GM21528 (cell line): ENCODE results near the gene RABGAP1L.
"Not testable (repeated sequence)": the region's sequence is repeated elsewhere in the genome, so short reads cannot be mapped to it uniquely, and the experiment has no call there.

Experiments used
- ATAC-seq: cut with Tn5 transposase; IDR thresholded peaks from one replicate; pipeline ENCODE4 v1.9.1; 2021; ENCODE audit warnings: mild to moderate bottlenecking, moderate library complexity; ENCODE audit not compliant: unreplicated experiment, low FRiP score

The RABGAP1L gene

DNA sequence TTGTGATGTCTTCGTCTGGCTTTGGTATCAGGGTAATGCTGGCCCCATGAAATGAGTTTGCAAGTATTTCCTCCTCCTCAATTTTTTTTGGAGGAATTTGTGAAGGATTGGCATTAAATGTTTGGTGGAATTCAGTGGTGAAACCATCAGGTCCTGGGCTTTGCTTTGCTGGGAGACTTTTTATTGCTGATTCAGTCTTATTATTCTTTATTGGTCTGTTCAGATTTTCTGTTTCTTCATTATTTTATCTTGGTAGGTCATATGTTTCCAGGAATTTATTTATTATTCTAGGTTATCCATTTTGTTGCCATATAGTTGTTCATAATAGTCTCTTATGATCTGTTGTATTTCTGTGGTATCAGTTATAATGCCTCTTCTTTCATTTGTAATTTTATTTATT, 126.7 kb downstream of the RABGAP1L start:
- ATAC-seq, result no peak

DNA sequence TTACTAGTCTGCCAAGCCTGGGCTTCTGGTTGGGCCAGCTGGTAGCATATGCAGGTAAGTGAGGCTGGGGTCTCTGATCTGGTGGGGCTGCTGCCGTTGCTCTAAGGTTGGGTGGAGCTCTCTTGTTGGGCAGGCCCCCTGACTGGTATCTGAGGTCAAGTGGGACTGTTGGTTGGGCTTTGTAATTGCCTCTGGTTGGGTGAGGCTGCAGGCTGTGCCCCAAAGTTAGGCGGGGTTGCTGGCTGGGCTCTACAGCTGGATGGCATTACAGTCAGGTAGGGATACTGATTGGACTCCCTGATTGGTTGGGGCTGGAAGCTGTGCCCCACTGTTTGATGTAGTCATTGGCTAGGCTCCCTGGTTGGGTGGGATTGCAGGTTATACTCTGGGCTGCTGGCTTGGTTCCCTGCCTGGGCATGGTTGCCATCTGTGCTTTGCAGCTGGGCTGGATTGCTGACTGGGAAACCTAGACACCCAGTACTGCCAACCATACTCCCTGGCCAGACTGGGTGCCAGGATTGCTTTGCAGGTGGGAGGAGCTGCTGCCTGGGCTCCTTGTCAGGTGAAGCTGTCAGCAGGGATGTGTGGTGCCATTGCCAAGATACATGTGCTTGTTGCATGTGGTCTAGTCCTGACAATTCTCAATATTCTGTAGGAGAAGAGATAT, 130.5 kb downstream of the RABGAP1L start:
- ATAC-seq, result no peak

DNA sequence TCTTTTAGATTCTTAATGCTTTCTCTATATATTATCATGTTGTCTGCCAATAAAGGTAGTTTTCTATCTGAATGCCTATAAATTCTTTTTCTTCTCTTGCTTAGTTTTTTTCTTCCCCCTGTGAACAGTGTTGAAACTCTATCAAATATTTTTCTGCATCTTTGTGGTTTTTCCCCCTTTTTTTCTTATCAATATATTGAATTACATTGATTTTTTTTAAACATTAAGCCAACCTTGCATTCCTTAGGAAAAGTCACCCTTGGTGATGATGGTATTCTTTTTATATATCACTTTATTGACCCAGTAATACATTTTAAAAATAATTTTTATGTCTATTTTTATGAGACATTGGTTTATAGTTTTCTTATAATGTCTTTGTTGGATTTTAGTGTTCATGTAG, 131.7 kb downstream of the RABGAP1L start:
- ATAC-seq, result no peak

DNA sequence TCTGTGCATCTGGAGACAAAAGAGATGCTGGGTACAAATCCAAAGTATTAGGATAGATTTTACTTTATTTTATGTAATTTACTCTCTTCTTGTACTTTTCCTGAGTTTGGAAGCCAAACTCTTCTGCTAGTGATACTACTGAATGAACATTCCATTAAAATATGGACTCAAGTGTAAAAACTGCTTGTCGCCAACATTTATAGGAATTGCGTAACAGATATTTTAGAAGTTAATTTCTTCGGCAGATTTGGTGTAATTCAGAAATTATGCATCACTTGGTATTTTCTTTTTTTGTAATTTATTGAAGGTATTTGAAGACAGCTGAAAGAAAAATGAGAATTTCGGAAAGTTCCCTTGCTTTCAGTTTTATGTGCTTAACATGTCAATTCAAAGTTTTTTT, 137.0 kb downstream of the RABGAP1L start:
- ATAC-seq, result no peak

DNA sequence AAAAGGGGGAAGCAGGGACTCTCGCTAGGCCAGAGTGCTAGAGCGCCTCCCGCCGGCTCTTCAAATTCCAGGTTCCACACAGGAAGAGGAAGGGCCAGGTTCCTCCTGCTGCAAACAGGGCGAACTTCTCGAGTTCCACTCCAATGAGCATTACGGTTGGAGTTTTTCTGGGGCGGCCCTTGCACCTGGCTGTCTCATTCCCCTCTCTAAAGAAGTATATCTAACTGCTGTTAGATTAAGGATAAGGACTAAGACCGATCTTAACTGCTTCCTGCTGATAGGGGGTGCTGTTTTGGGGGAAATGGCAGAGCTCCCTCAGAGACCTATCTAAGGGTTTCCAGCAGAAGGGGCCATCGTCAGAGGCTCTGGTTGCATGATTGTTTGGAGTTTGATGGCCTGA, 138.0 kb downstream of the RABGAP1L start:
- ATAC-seq, result no peak

DNA sequence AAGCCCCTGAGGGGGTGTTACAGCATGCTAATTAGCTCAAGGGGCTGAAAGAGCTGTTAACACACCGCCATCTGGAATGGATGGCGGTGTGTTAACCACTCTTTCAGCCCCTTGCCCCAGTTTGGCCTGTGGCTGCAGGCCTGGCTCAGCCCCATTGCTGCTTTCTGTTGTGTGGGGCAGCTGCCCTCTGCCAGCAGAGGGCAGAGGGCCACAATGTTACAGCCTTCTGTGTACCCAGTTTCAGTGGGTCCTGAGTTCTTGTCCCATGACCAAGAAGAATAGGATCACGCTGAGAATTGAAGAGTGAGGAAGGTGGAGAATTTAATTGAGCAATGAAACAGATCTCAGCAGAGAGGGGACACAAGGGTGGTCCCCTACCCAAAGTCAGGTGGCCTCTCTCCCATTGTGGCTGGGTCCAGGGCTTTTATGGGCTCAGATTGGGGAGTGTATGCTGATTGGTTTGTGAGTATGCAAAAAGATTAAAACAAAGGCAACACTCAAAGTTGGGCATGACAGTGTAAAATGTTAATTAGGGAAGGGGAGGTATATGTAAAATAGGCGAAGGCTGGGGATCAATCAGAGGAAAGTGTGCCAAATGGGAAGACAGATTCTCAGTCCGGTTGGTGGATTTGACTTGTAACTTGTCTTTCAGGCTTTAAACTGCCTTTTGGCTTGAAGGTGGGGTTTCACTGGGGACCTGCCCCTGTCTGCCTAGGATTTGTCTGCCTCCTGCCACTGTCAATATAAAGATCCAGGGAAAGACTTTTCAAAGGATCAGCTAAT, 142.2 kb downstream of the RABGAP1L start:
- no peak for ATAC-seq

DNA sequence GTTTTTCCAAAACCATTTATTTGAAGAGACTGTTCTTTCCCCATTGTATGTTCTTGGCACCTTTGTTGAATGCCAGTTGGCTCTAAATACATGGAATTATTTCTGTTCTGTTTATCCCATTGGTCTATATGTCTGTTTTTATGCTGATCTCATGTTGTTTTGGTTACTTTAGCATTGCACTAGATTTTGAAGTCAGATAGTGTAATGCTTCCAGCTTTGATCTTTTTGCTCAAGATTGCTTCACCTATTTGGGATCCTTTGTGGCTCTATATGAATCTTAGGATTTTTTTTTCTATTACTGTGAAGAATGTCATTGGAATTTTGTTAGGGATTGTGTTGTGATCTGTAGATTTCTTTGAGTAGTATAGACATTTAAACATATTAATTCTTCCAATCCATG, 149.3 kb downstream of the RABGAP1L start:
- no peak for ATAC-seq

DNA sequence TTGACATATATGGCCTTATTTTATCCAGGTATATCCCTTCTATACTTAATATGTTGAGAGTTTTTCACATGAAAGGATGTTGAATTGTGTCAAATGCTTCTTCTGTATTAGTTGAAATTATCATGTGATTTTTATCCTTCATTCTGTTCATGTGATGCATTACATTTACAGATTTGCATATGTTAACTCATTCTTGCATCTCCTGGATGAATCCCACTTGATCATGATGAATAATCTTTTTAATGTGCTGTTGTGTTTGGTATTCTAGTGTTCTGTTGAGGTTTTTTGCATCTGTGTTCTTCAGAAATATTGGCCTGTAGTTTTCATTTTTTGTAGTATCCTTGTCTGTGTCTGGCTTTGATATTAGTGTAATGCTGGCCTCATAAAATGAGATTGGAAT, 150.2 kb downstream of the RABGAP1L start:
- no peak for ATAC-seq

DNA sequence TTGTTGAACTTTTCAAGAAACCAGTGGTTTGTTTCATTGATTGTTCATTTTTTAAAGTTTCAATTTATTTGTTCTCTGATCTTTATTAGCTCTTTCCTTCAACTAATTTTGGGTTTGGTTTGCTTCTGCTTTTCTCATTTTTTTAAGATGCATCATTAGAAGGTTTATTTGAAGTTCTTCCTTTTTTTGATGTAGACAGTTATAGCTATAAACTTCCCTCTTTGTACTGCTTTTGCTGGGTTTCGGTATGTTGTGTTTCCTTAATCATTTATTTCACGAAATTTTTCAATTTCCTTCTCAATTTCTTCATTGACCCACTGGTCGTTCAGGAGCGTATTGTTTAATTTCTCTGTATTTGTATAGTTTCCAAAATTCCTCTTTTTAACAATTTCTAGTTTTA, 155.1 kb downstream of the RABGAP1L start:
- no peak for ATAC-seq

DNA sequence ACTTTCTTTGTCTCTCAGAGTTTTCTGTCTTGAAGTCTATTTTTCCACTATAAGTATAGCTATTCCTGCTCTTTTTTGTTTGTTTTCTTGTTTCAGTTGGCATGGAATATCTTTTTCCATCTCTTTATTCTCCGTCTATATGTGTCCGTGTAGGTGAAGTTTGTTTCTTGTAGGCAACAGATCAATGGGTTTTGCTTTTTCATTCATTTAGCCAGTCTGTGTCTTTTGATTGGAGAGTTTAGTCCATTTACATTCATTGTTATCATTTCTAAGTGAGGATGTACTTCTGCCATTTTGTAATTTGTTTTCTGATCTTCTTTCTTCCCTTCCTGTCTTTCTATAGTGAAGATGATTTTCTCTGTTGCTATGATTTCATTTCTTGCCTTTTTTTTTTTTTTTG, 155.9 kb downstream of the RABGAP1L start:
- ATAC-seq, result no peak

DNA sequence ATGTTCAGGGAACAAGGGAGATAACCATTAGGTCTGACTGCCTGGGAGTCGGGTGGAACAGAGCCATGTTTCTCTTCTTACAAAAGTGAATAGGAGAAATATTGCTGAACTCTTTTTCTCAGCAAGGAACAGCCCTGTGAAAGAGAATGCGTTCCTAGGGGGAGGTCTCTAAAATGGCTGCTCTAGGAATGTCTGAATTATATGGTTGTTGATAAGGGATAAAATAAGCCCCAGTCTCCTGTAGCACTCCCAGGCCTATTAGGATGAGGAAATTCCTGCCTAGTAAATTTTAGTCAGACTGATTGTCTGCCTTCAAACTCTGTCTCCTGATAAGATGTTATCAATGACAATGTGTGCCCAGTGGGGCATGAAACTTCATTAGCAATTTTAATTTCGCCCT, 161.6 kb downstream of the RABGAP1L start:
- ATAC-seq, result not testable (repeated sequence)

DNA sequence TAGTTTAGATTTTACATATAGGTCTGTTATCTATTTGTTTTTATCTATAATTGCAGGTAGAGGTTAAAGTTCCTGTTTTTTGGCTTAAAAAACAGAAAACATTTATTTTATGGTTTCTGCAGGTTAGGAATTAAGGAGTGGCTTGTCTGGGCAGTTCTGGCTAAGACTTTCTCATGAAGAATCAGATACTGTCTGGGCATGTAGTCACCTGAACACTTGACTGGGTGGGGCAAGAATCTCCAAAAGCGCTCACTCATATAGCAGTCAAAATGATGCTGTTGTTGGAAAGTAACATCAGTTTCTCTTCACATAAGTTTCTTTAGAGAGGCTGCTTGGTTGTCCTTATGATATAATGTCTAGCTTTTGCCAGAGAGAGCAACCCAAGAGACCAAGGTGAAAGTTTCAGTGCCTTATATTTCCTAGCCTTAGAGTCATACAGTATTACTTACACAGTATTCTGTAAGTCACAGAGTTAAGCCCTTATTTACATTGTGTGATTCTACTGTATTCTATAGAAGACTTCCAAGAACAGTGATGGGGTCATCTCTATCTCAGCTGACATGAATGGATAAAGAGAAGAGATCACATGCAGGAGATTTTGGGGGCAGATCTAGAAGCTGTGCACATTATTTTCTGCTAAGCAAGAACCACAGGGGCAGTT, 163.0 kb downstream of the RABGAP1L start:
- no peak for ATAC-seq

DNA sequence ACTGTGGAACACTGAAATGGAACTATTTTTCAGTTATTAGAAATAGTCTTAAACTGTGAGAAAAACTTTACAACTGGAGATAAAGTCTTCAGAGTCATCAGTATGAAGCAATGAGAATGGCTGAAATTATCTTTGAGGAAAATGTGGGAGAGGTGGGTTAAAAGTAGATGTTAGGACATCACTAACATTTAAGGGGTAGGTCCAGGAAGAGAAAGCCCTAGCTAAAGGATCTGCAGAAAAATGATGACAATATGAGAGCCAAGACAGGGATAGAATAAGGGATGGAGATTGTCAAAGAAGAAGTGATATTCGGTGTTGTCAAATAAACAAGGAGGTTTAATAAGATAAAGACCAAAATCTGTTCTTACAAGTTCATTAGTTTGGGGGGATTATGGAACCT, 165.2 kb downstream of the RABGAP1L start:
- no peak for ATAC-seq

DNA sequence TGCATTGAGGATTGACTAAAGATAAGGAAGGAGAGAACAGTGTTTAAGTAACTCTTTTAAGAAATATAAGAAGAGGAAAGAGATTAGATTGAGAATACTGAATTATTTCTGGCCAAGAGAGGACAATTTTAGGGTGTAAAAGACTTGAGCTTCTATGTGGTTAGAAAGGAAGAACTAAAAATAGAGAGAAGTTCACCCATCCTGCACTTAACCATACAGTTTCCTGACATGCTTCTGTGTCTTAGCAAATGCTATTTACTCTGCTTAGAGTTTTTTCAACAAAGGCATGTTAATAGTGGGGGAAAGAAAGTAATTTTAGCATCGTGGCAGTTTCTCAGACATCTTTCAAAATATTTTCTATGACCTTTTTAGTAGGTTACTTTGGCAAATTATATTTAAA, 165.6 kb downstream of the RABGAP1L start:
- no peak for ATAC-seq

DNA sequence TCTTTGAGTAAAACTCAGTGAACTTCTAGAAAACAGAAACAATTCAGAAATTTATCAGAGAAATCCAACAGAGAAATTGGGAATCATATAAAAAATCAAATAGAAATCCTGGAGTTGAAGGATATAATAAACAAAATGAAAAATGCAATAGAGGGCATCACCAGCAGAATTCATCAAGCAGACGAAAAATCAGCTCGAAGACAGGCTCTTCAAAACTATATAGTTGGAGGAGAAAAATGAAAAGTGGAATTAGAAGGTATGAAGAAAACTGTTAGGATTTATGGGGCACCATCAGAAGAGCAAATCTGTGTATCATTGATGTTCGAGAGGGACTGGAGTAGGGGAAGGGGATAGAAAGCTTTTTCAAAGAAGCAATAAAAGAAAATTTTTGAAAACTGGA, 167.0 kb downstream of the RABGAP1L start:
- no peak for ATAC-seq

DNA sequence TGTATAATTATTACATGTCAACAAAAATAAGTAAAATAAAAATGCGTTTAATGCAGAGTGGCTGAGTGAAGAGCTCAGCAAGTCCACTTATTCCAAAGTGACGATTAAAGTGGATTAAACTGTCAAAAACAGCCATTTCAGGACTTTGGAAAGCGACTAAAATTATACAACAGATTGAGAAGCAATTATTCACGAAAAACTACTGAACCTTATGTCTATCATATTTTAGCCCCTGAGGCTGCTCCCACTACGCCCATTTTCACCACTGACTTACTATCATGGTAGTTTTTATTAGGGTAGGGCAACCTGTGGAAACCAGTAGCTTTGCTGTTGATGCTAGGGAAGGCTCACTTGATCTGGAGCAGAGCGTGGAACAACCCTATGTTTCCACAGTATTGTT, 174.1 kb downstream of the RABGAP1L start:
- ATAC-seq, result no peak

DNA sequence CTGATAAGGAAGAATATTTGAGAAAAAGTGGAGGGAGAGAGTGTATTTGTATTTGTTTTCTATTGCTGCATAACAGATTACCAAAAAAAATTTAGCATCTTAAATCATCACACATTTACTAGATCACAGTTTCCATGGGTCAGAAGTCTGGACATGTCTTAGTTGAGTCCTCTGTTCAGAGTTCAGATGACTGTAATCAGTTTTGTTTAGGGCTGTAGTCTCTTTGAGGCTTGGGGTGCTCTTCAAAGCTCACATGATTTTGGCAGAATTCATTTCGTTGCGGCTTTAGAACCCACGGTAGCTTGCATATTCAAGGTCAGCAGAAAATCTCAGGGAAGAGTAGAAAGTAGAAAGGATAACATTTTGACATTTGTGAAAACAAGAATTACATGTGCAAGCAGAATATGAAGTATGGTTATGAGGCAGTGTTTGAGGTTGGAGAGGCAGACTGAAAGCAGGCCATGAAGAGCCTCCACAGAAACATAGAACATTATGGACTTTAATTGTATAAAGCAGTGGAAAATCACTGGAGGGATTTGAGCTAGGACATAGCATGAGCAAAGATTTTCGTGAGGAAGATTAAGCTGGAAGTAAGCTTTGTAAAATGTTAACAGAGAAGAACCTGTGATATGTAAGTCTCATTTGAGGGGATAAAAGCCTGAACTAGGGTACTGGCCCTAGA, 177.8 kb downstream of the RABGAP1L start:
- no peak for ATAC-seq

DNA sequence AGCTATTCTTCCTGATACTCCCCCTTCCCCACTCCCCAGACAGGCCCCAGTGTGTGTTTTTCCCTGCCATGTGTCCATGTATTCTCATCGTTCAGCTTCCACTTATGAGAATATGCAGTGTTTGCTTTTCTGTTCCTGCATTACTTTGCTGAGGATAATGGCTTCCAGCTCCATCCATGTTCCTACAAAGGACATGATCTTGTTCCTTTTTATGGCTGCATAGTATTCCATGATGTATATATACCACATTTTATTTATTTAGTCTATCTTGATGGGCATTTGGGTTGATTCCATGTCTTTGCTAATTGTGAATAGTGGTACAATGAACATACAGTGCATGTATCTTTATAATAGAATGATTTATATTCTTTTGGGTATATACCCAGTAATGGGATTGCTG, 181.1 kb downstream of the RABGAP1L start:
- ATAC-seq, result not testable (repeated sequence)

DNA sequence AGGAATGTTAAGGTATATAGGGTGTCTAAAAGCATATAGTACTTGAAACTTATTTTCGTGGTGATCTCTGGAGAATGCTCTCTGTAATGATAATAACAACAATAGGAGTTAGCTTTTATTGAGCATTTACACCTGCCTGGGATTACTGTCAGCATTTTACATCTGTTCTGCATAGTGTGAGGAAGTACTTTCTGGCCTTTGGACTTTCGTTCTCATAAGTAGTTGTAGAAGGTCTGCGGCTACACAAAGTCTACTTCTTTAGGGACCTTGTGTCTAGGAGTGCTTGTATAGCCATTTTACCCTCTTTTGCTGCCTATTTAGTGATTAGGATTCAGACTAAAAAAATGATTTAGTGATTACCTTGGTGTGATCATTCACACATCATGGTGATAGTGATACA, 184.8 kb downstream of the RABGAP1L start:
- ATAC-seq, result no peak

DNA sequence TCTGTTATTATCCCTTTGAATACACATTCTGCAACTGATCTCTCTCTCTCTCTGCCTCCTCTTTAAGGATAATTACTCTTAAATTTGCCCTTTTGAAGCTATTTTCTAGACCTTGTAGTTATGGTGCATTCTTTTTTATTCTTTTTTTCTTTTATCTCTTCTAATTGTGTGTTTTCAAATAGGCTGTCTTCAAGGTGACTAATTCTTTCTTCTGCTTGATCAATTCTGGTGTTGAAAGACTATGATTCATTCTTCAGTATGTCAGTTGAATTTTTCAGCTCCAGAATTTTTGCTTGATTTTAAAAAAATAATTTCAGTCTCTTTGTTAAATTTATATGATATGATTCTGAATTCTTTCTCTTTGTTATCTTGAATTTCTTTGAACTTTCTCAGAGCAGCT, 192.8 kb downstream of the RABGAP1L start:
- no peak for ATAC-seq
